Measurements from ENCODE around the gene TMEM156. TPM values are rescaled to one million over a fixed set of nuclear protein-coding genes. Genes with fewer than 3 reads are reported as not detected.

Gene TMEM156
- total RNA-seq, 2 experiments from 2014 or later = 18.4 TPM

DNA sequence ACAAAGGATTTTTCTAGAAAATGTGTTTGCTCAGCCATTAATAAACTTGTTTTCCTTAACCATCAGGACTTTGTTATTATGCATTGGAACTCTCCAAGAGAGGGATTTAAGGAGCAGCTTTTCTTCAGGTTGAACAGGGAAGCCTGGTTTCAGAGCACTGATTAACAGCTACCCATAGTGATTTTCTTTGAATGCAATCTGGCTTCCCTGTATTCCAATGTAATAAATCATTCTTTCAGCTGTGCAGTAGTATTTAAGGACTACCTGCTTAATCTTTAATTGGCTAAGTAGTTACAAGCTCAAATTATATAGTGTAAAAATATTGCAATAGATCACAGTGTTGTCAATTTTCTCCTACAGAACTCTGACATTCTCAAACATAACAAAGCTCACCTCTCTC is 77.5 kb downstream of the TMEM156 start:
- Histone ChIP-seq H3K36me3 (ENCODE audit: insufficient read depth, low read length) (no peaks in the 10 kb centered on the region), H3K4me1 (ENCODE audit: insufficient read depth, low read length) (no peaks in the 10 kb centered on the region), H3K4me3 (ENCODE audit: low read length) (no peak overlapping the region), H3K27ac (ENCODE audit: low read depth in 1 of 2, low read length in 2 of 2) (no peak overlapping the region), H3K9me3 (ENCODE audit: control insufficient read depth in 1 of 2, insufficient read depth in 1 of 2, low read length in 2 of 2) (no peaks in the 10 kb centered on the region), H3K27me3 (ENCODE audit: control insufficient read depth in 1 of 2, insufficient read depth in 2 of 2, low read length in 2 of 2) (no peaks in the 10 kb centered on the region)
- Mint-ChIP-seq H3K4me3 (no peak overlapping the region), H3K36me3 (ENCODE audit: low read depth) (no peaks in the 10 kb centered on the region), H3K27me3 (no peaks in the 10 kb centered on the region), H3K27ac (no peak overlapping the region), H3K9me3 (no peaks in the 10 kb centered on the region), H3K4me1 (ENCODE audit: low read depth) (peaks cover 26% of the 10 kb centered on the region)
- TF ChIP-seq, protein P1, sequence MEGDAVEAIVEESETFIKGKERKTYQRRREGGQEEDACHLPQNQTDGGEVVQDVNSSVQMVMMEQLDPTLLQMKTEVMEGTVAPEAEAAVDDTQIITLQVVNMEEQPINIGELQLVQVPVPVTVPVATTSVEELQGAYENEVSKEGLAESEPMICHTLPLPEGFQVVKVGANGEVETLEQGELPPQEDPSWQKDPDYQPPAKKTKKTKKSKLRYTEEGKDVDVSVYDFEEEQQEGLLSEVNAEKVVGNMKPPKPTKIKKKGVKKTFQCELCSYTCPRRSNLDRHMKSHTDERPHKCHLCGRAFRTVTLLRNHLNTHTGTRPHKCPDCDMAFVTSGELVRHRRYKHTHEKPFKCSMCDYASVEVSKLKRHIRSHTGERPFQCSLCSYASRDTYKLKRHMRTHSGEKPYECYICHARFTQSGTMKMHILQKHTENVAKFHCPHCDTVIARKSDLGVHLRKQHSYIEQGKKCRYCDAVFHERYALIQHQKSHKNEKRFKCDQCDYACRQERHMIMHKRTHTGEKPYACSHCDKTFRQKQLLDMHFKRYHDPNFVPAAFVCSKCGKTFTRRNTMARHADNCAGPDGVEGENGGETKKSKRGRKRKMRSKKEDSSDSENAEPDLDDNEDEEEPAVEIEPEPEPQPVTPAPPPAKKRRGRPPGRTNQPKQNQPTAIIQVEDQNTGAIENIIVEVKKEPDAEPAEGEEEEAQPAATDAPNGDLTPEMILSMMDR (IDR thresholded peaks at IDR 0.05) = no peak
- ChIA-PET CTCF (interaction anchor here (1.6 kb wide), 1 partner anchor 180 kb away, joined by 3 read pairs; no protein-coding TSS in a partner anchor), POLR2A (no interaction called here)
- ATAC-seq (ENCODE audit: poor library complexity) (no peak), DNase-seq (no peak)
- intact Hi-C loops (cut with DNase I, micrococcal nuclease) = no loop called here

- no peak overlapping the region for H3K4me3 Mint-ChIP-seq
- H3K4me1 ChIP-seq (ENCODE audit: insufficient read depth, low read length) = peaks cover 10% of the 10 kb centered on the region
- ATAC-seq (ENCODE audit: poor library complexity) (no peak), DNase-seq (no peak)
- H3K36me3 Mint-ChIP-seq (ENCODE audit: low read depth) = no peaks in the 10 kb centered on the region
- H3K27me3 ChIP-seq (ENCODE audit: control insufficient read depth in 1 of 2, insufficient read depth in 2 of 2, low read length in 2 of 2) = no peaks in the 10 kb centered on the region
- H3K4me3 ChIP-seq (ENCODE audit: low read length) = no peak overlapping the region
- ChIA-PET POLR2A (no interaction called here), CTCF (no interaction called here)
- H3K27ac Mint-ChIP-seq = no peak overlapping the region
- H3K9me3 Mint-ChIP-seq = no peaks in the 10 kb centered on the region
- H3K27me3 Mint-ChIP-seq = no peaks in the 10 kb centered on the region
- peaks cover 25% of the 10 kb centered on the region for H3K4me1 Mint-ChIP-seq (ENCODE audit: low read depth)
- H3K36me3 ChIP-seq (ENCODE audit: insufficient read depth, low read length) = no peaks in the 10 kb centered on the region
- intact Hi-C loops (cut with DNase I, micrococcal nuclease) = no loop called here
- no peak overlapping the region for H3K27ac ChIP-seq (ENCODE audit: low read depth in 1 of 2, low read length in 2 of 2)
- TF ChIP-seq, protein P1 (IDR thresholded peaks at IDR 0.05) = no peak
- H3K9me3 ChIP-seq (ENCODE audit: control insufficient read depth in 1 of 2, insufficient read depth in 1 of 2, low read length in 2 of 2) = no peaks in the 10 kb centered on the region
Measured at GRCh38 chr4:38952017-38952416, 80.2 kb downstream of the TMEM156 start.

DNA sequence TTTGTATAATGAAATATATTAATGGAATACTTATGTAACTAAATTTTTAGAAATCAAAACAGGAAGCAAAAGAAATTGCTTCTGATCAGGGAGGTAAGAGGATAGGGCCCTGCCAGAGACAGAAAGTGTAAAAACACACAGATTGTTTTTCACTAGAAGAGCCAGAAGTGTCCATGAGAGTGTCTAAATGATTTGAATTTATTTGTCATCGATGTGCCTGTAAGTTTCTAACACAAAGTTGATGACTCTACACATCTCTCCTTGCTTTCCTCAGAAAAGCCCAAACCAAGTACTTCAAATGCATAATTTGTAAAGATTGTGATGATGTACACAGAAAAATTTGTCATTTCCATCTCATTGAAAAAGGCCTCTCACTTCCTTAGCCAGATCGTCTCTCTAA is 80.6 kb downstream of the TMEM156 start:
- peaks cover 10% of the 10 kb centered on the region for H3K4me1 ChIP-seq (ENCODE audit: insufficient read depth, low read length)
- intact Hi-C loops (cut with DNase I, micrococcal nuclease) = no loop called here
- ChIA-PET POLR2A (no interaction called here), CTCF (no interaction called here)
- TF ChIP-seq, protein P1 (IDR thresholded peaks at IDR 0.05) = no peak
- Mint-ChIP-seq H3K27me3 (no peaks in the 10 kb centered on the region), H3K27ac (no peak overlapping the region), H3K9me3 (no peaks in the 10 kb centered on the region), H3K36me3 (ENCODE audit: low read depth) (no peaks in the 10 kb centered on the region), H3K4me1 (ENCODE audit: low read depth) (peaks cover 25% of the 10 kb centered on the region), H3K4me3 (no peak overlapping the region)
- no peaks in the 10 kb centered on the region for H3K27me3 ChIP-seq (ENCODE audit: control insufficient read depth in 1 of 2, insufficient read depth in 2 of 2, low read length in 2 of 2)
- H3K9me3 ChIP-seq (ENCODE audit: control insufficient read depth in 1 of 2, insufficient read depth in 1 of 2, low read length in 2 of 2) = no peaks in the 10 kb centered on the region
- DNase-seq (no peak), ATAC-seq (ENCODE audit: poor library complexity) (no peak)
- H3K27ac ChIP-seq (ENCODE audit: low read depth in 1 of 2, low read length in 2 of 2) = no peak overlapping the region
- no peaks in the 10 kb centered on the region for H3K36me3 ChIP-seq (ENCODE audit: insufficient read depth, low read length)
- H3K4me3 ChIP-seq (ENCODE audit: low read length) = no peak overlapping the region
